Measurements from ENCODE around the gene DUSP18.
"Not testable (repeated sequence)": the region's sequence is repeated elsewhere in the genome, so short reads cannot be mapped to it uniquely, and the experiment has no call there.

DUSP18 gene

GRCh38 chr22:30694640-30695350 lies 27.1 kb upstream of the DUSP18 start, which contains the start of gene OSBP2:
TSS of gene OSBP2 (plus strand) at chr22:30694874. CDS start at chr22:30694910, 36 bp downstream.
- Histone ChIP-seq H3K9ac (ENCODE audit: low read length) (peak within 1 kb of the TSS; percentile 75), H3K27me3 (ENCODE audit: control insufficient read depth, insufficient read depth, low read length) (peaks cover 7% of the 10 kb centered on the region), H3K4me1 (ENCODE audit: control insufficient read depth, insufficient read depth, low read length) (peaks cover 11% of the 10 kb centered on the region), H3K36me3 (ENCODE audit: control insufficient read depth, insufficient read depth, low read length) (no peaks in the 10 kb centered on the region), H3K9me3 (ENCODE audit: control insufficient read depth, low read length) (no peaks in the 10 kb centered on the region), H3K4me3 (ENCODE audit: low read length) (peak within 1 kb of the TSS; percentile 25)

GRCh38 chr22:30694171-30694639 lies 26.5 kb upstream of the DUSP18 start:
- H3K36me3 ChIP-seq (ENCODE audit: control insufficient read depth, insufficient read depth, low read length): no peaks in the 10 kb centered on the region
- no peak overlapping the region for H3K4me3 ChIP-seq (ENCODE audit: low read length)
- no peaks in the 10 kb centered on the region for H3K9me3 ChIP-seq (ENCODE audit: control insufficient read depth, low read length)
- H3K27me3 ChIP-seq (ENCODE audit: control insufficient read depth, insufficient read depth, low read length): peaks cover 7% of the 10 kb centered on the region
- peak overlapping the region; percentile 75 for H3K9ac ChIP-seq (ENCODE audit: low read length)
- H3K4me1 ChIP-seq (ENCODE audit: control insufficient read depth, insufficient read depth, low read length): peaks cover 11% of the 10 kb centered on the region

GRCh38 chr22:30691204-30691603 lies 23.5 kb upstream of the DUSP18 start:
- Histone ChIP-seq H3K4me3 (ENCODE audit: low read length) (no peak overlapping the region), H3K36me3 (ENCODE audit: control insufficient read depth, insufficient read depth, low read length) (no peaks in the 10 kb centered on the region), H3K9me3 (ENCODE audit: control insufficient read depth, low read length) (no peaks in the 10 kb centered on the region), H3K9ac (ENCODE audit: low read length) (no peak overlapping the region), H3K4me1 (ENCODE audit: control insufficient read depth, insufficient read depth, low read length) (peaks cover 11% of the 10 kb centered on the region), H3K27me3 (ENCODE audit: control insufficient read depth, insufficient read depth, low read length) (peaks cover 7% of the 10 kb centered on the region)

- Histone ChIP-seq H3K27me3 (ENCODE audit: control insufficient read depth, insufficient read depth, low read length) (no peaks in the 10 kb centered on the region), H3K4me3 (ENCODE audit: low read length) (no peak overlapping the region), H3K9me3 (ENCODE audit: control insufficient read depth, low read length) (no peaks in the 10 kb centered on the region), H3K9ac (ENCODE audit: low read length) (no peak overlapping the region), H3K36me3 (ENCODE audit: control insufficient read depth, insufficient read depth, low read length) (no peaks in the 10 kb centered on the region), H3K4me1 (ENCODE audit: control insufficient read depth, insufficient read depth, low read length) (peaks cover 3% of the 10 kb centered on the region)
These were observed 21.9 kb upstream of the DUSP18 start for GRCh38 chr22:30689622-30690021.

GRCh38 chr22:30687358-30687757 lies 19.7 kb upstream of the DUSP18 start:
- Histone ChIP-seq H3K36me3 (ENCODE audit: control insufficient read depth, insufficient read depth, low read length) (no peaks in the 10 kb centered on the region), H3K4me1 (ENCODE audit: control insufficient read depth, insufficient read depth, low read length) (no peaks in the 10 kb centered on the region), H3K27me3 (ENCODE audit: control insufficient read depth, insufficient read depth, low read length) (no peaks in the 10 kb centered on the region), H3K4me3 (ENCODE audit: low read length) (no peak overlapping the region), H3K9ac (ENCODE audit: low read length) (no peak overlapping the region), H3K9me3 (ENCODE audit: control insufficient read depth, low read length) (no peaks in the 10 kb centered on the region)

GRCh38 chr22:30685178-30685577 lies 17.5 kb upstream of the DUSP18 start:
- no peak overlapping the region for H3K9ac ChIP-seq (ENCODE audit: low read length)
- no peaks in the 10 kb centered on the region for H3K4me1 ChIP-seq (ENCODE audit: control insufficient read depth, insufficient read depth, low read length)
- H3K27me3 ChIP-seq (ENCODE audit: control insufficient read depth, insufficient read depth, low read length): no peaks in the 10 kb centered on the region
- H3K9me3 ChIP-seq (ENCODE audit: control insufficient read depth, low read length): no peaks in the 10 kb centered on the region
- H3K36me3 ChIP-seq (ENCODE audit: control insufficient read depth, insufficient read depth, low read length): no peaks in the 10 kb centered on the region
- H3K4me3 ChIP-seq (ENCODE audit: low read length): no peak overlapping the region

- Histone ChIP-seq H3K4me3 (ENCODE audit: low read length) (no peak overlapping the region), H3K36me3 (ENCODE audit: control insufficient read depth, insufficient read depth, low read length) (no peaks in the 10 kb centered on the region), H3K4me1 (ENCODE audit: control insufficient read depth, insufficient read depth, low read length) (no peaks in the 10 kb centered on the region), H3K9me3 (ENCODE audit: control insufficient read depth, low read length) (no peaks in the 10 kb centered on the region), H3K9ac (ENCODE audit: low read length) (no peak overlapping the region), H3K27me3 (ENCODE audit: control insufficient read depth, insufficient read depth, low read length) (peaks cover under 1% of the 10 kb centered on the region)
These were observed 14.2 kb upstream of the DUSP18 start for GRCh38 chr22:30681831-30682230.

- Histone ChIP-seq H3K9ac (ENCODE audit: low read length) (no peak overlapping the region), H3K4me1 (ENCODE audit: control insufficient read depth, insufficient read depth, low read length) (no peaks in the 10 kb centered on the region), H3K4me3 (ENCODE audit: low read length) (no peak overlapping the region), H3K9me3 (ENCODE audit: control insufficient read depth, low read length) (no peaks in the 10 kb centered on the region), H3K27me3 (ENCODE audit: control insufficient read depth, insufficient read depth, low read length) (peaks cover 6% of the 10 kb centered on the region), H3K36me3 (ENCODE audit: control insufficient read depth, insufficient read depth, low read length) (no peaks in the 10 kb centered on the region)
These were observed 13.5 kb upstream of the DUSP18 start for GRCh38 chr22:30680991-30681770.

- not testable (repeated sequence) for H3K9me3 ChIP-seq (ENCODE audit: control insufficient read depth, low read length); H3K27me3 ChIP-seq (ENCODE audit: control insufficient read depth, insufficient read depth, low read length); H3K4me1 ChIP-seq (ENCODE audit: control insufficient read depth, insufficient read depth, low read length); H3K36me3 ChIP-seq (ENCODE audit: control insufficient read depth, insufficient read depth, low read length); H3K9ac ChIP-seq (ENCODE audit: low read length); H3K4me3 ChIP-seq (ENCODE audit: low read length)
These were observed 12.4 kb upstream of the DUSP18 start for GRCh38 chr22:30679895-30680690.

- H3K27me3 ChIP-seq (ENCODE audit: control insufficient read depth, insufficient read depth, low read length); H3K9ac ChIP-seq (ENCODE audit: low read length); H3K4me3 ChIP-seq (ENCODE audit: low read length); H3K9me3 ChIP-seq (ENCODE audit: control insufficient read depth, low read length); H3K4me1 ChIP-seq (ENCODE audit: control insufficient read depth, insufficient read depth, low read length); H3K36me3 ChIP-seq (ENCODE audit: control insufficient read depth, insufficient read depth, low read length): not testable (repeated sequence)
These were observed 8.9 kb upstream of the DUSP18 start for GRCh38 chr22:30676565-30676964.

- H3K9me3 ChIP-seq (ENCODE audit: control insufficient read depth, low read length): no peaks in the 10 kb centered on the region
- peaks cover 6% of the 10 kb centered on the region for H3K27me3 ChIP-seq (ENCODE audit: control insufficient read depth, insufficient read depth, low read length)
- H3K9ac ChIP-seq (ENCODE audit: low read length): no peak overlapping the region
- no peaks in the 10 kb centered on the region for H3K36me3 ChIP-seq (ENCODE audit: control insufficient read depth, insufficient read depth, low read length)
- no peaks in the 10 kb centered on the region for H3K4me1 ChIP-seq (ENCODE audit: control insufficient read depth, insufficient read depth, low read length)
- no peak overlapping the region for H3K4me3 ChIP-seq (ENCODE audit: low read length)
These were observed 7.8 kb upstream of the DUSP18 start for GRCh38 chr22:30675436-30675835.

GRCh38 chr22:30674482-30674881 lies 6.8 kb upstream of the DUSP18 start:
- no peak overlapping the region for H3K9ac ChIP-seq (ENCODE audit: low read length)
- H3K4me1 ChIP-seq (ENCODE audit: control insufficient read depth, insufficient read depth, low read length): no peaks in the 10 kb centered on the region
- no peaks in the 10 kb centered on the region for H3K36me3 ChIP-seq (ENCODE audit: control insufficient read depth, insufficient read depth, low read length)
- no peak overlapping the region for H3K4me3 ChIP-seq (ENCODE audit: low read length)
- peaks cover 6% of the 10 kb centered on the region for H3K27me3 ChIP-seq (ENCODE audit: control insufficient read depth, insufficient read depth, low read length)
- no peaks in the 10 kb centered on the region for H3K9me3 ChIP-seq (ENCODE audit: control insufficient read depth, low read length)
